Measurements from ENCODE around the gene MT1G.
"Not testable (repeated sequence)": the region's sequence is repeated elsewhere in the genome, so short reads cannot be mapped to it uniquely, and the experiment has no call there.

MT1G gene

GRCh38 chr16:56667581-56668571 is at the start of gene MT1G:
TSS of gene MT1G (minus strand) at chr16:56668065. CDS start at chr16:56667993, 72 bp downstream.
- TF ChIP-seq CTCF (IDR thresholded peaks at IDR 0.05; ENCODE audit: unreplicated experiment in 3 of 3) = no peak
- Mint-ChIP-seq H3K4me3 (peak within 1 kb of the TSS; percentile 57 to 77 (median 75)), H3K36me3 (ENCODE audit: low read depth) (no peaks in the 10 kb centered on the region), H3K9me3 (no peaks in the 10 kb centered on the region), H3K4me1 (peaks cover 13% of the 10 kb centered on the region), H3K27ac (peak within 1 kb of the TSS in 1 of 3 experiments; percentile 67), H3K27me3 (ENCODE audit: low read depth) (peaks cover 100% of the 10 kb centered on the region)

GRCh38 chr16:56717532-56717931 is 49.7 kb upstream of the MT1G start:
- H3K27me3 Mint-ChIP-seq (ENCODE audit: low read depth); H3K27ac Mint-ChIP-seq; H3K4me1 Mint-ChIP-seq; H3K9me3 Mint-ChIP-seq; H3K36me3 Mint-ChIP-seq (ENCODE audit: low read depth); H3K4me3 Mint-ChIP-seq: not testable (repeated sequence)

- Mint-ChIP-seq H3K4me1 (peaks cover 5% of the 10 kb centered on the region), H3K9me3 (no peaks in the 10 kb centered on the region), H3K4me3 (no peak overlapping the region), H3K27ac (no peak overlapping the region), H3K36me3 (ENCODE audit: low read depth) (no peaks in the 10 kb centered on the region), H3K27me3 (ENCODE audit: low read depth) (peaks cover 5% of the 10 kb centered on the region)
- TF ChIP-seq CTCF (IDR thresholded peaks at IDR 0.05; ENCODE audit: unreplicated experiment in 3 of 3) = no peak
Observed at GRCh38 chr16:56716761-56717160, 48.9 kb upstream of the MT1G start.

- Mint-ChIP-seq H3K27me3 (ENCODE audit: low read depth) (peaks cover 11% of the 10 kb centered on the region), H3K27ac (no peak overlapping the region), H3K4me3 (no peak overlapping the region), H3K36me3 (ENCODE audit: low read depth) (no peaks in the 10 kb centered on the region), H3K4me1 (peaks cover 5% of the 10 kb centered on the region), H3K9me3 (no peaks in the 10 kb centered on the region)
- TF ChIP-seq CTCF (IDR thresholded peaks at IDR 0.05; ENCODE audit: unreplicated experiment in 3 of 3) = no peak
Observed at GRCh38 chr16:56715126-56715525, 47.3 kb upstream of the MT1G start.

GRCh38 chr16:56713794-56714193 is 45.9 kb upstream of the MT1G start:
- Mint-ChIP-seq H3K27ac (no peak overlapping the region), H3K9me3 (no peaks in the 10 kb centered on the region), H3K27me3 (ENCODE audit: low read depth) (peaks cover 16% of the 10 kb centered on the region), H3K4me3 (no peak overlapping the region), H3K36me3 (ENCODE audit: low read depth) (no peaks in the 10 kb centered on the region), H3K4me1 (peaks cover 5% of the 10 kb centered on the region)
- no peak for TF ChIP-seq CTCF (IDR thresholded peaks at IDR 0.05; ENCODE audit: unreplicated experiment in 3 of 3)

GRCh38 chr16:56711862-56712261 is 44.0 kb upstream of the MT1G start:
- no peak for TF ChIP-seq CTCF (IDR thresholded peaks at IDR 0.05; ENCODE audit: unreplicated experiment in 3 of 3)
- Mint-ChIP-seq H3K4me1 (peaks cover 4% of the 10 kb centered on the region), H3K27me3 (ENCODE audit: low read depth) (peaks cover 22% of the 10 kb centered on the region), H3K36me3 (ENCODE audit: low read depth) (no peaks in the 10 kb centered on the region), H3K4me3 (no peak overlapping the region), H3K27ac (no peak overlapping the region), H3K9me3 (no peaks in the 10 kb centered on the region)

Measured in nephron (organoid).